Measurements from ENCODE around the gene SCT.

SCT gene

DNA sequence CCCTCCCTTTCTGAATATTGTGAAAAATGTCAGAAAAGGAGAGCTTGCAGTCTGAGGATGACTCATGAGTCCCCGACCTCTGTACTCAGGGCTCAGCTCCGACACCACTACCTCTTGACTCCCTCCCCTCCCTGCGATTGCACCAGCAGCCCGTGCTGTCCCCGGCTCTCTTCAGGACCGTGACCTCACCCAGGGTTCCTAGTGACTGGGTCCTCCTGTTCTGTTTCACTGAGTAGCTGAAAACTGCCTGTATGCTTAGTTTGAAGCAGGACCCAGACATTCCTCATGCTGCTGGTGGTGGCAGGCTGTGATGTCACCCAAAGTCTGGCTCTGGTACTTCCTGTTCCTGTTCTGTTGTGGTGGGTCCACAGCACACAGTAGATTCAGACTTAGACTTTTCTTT is 39.0 kb downstream of the SCT start:
- peak; percentile 23 to 66 (median 45) for DNase-seq (ENCODE audit: low read depth in 3 of 3)

GRCh38 chr11:587546-587945 is 39.4 kb downstream of the SCT start:
- DNase-seq (ENCODE audit: low read depth in 3 of 3), result no peak

GRCh38 chr11:586376-587316 is 40.3 kb downstream of the SCT start:
- DNase-seq (ENCODE audit: low read depth in 3 of 3), result no peak

GRCh38 chr11:584287-584686 is 42.7 kb downstream of the SCT start:
- DNase-seq (ENCODE audit: low read depth in 3 of 3), result no peak

- DNase-seq (ENCODE audit: low read depth in 3 of 3), result no peak
Observed at GRCh38 chr11:581752-582151, 45.2 kb downstream of the SCT start.

GRCh38 chr11:581342-581741 is 45.6 kb downstream of the SCT start:
- DNase-seq (ENCODE audit: low read depth in 3 of 3), result no peak

- no peak for DNase-seq (ENCODE audit: low read depth in 3 of 3)
Observed at GRCh38 chr11:579830-580601, 47.0 kb downstream of the SCT start.

GRCh38 chr11:578276-579035 is 48.5 kb downstream of the SCT start:
- DNase-seq (ENCODE audit: low read depth in 3 of 3), result no peak

GRCh38 chr11:577611-577894 is 49.4 kb downstream of the SCT start:
- no peak for DNase-seq (ENCODE audit: low read depth in 3 of 3)

DNA sequence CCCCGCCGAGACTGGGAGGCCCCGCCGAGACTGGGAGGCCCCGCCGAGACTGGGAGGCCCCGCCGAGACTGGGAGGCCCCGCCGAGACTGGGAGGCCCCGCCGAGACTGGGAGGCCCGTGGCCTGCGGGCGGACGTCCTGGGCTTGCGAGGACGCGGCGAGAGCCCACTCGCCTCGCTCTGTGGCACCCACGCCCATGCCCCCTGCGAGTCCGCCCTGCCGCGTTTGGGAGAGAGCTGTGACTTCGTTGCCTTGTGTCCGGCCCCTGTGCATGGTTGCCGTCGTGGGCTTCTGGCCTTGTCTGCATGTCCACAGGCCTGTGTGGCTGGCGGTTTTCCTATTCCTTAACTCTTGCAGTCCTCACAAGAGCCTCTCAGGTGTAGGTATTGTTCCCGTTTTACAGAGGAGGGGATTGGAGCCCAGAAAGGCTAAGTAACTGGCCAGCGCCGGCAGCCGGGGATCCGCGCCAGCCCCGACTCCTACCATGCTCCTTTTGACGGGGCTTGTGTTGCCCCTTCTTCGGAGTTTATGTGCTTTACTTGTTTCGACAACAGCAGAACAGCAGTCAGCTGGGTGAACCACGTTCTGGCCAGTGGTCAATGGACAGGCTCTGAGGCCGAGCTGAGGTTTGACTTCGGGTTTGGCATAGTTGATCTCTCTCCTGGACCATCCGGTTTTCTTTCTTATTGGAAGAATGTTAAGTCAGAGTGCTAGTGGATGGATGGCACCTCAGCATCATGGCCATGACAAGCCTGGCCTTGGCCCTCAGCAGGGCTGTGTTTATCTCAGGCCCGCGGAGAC is 50.0 kb downstream of the SCT start:
- DNase-seq (ENCODE audit: low read depth in 3 of 3), result no peak

All from stimulated activated CD4-positive, alpha-beta T cell treated with anti-CD3 and anti-CD28 coated beads, TNF-alpha, amount 100 ng/mL, for 24 hours (primary cell).